HEK293 (cell line): Measurements from ENCODE around the gene TOMM40.

Source experiments
- GFI1B ChIP-seq: fragments of 450-650 bp; formaldehyde crosslinking; IDR thresholded peaks from 2 replicates; pipeline ENCODE4 v1.5.1; 2016; ENCODE audit warnings: missing biosample characterization, missing genetic modification characterization
- GLI2 ChIP-seq: fragments of 450-650 bp; formaldehyde crosslinking; IDR thresholded peaks from 2 replicates; pipeline ENCODE4; 2017; ENCODE audit warnings: missing biosample characterization, missing genetic modification characterization, low read depth, borderline replicate concordance
- GLI4 ChIP-seq: fragments of 450-650 bp; formaldehyde crosslinking; IDR thresholded peaks from 2 replicates; pipeline ENCODE4 v1.5.1; 2016; ENCODE audit warnings: missing biosample characterization, missing genetic modification characterization
- IKZF3 ChIP-seq: fragments of 450-650 bp; IDR thresholded peaks from 2 replicates; pipeline ENCODE4 v1.5.0; 2018; ENCODE audit warnings: missing biosample characterization, mild to moderate bottlenecking, missing genetic modification characterization, moderate library complexity
- KLF9 ChIP-seq: fragments of 450-650 bp; formaldehyde crosslinking; IDR thresholded peaks from 2 replicates; pipeline ENCODE4 v1.5.1; 2016; ENCODE audit warnings: missing biosample characterization, missing genetic modification characterization, low read depth
- MEIS1 ChIP-seq: sonication (generic); formaldehyde crosslinking; IDR thresholded peaks from 2 replicates; pipeline ENCODE4 v1.8.1; 2022; ENCODE audit warnings: missing genetic modification reagents, mild to moderate bottlenecking, borderline replicate concordance
- SP2 ChIP-seq: fragments of 450-650 bp; formaldehyde crosslinking; IDR thresholded peaks from 2 replicates; pipeline ENCODE4 v1.5.1; 2016; ENCODE audit warnings: missing biosample characterization, missing genetic modification characterization
- ZNF155 ChIP-seq: fragments of 450-650 bp; formaldehyde crosslinking; IDR thresholded peaks from 2 replicates; pipeline ENCODE4 v1.5.1; 2016; ENCODE audit warnings: missing biosample characterization, missing genetic modification characterization
- ZNF366 ChIP-seq: fragments of 450-650 bp; formaldehyde crosslinking; conservative IDR thresholded peaks from 2 replicates; pipeline ENCODE4 v1.5.1; 2016; ENCODE audit warnings: missing biosample characterization, missing genetic modification characterization
- ZNF530 ChIP-seq: fragments of 450-650 bp; formaldehyde crosslinking; IDR thresholded peaks from 2 replicates; pipeline ENCODE4 v1.5.1; 2016; ENCODE audit warnings: low read depth, missing biosample characterization, missing genetic modification characterization
- ZNF76 ChIP-seq: fragments of 450-650 bp; formaldehyde crosslinking; IDR thresholded peaks from 2 replicates; pipeline ENCODE4; 2016; ENCODE audit warnings: low read depth, missing biosample characterization, missing genetic modification characterization, borderline replicate concordance
- ZXDB ChIP-seq: fragments of 450-650 bp; formaldehyde crosslinking; IDR thresholded peaks from 2 replicates; pipeline ENCODE4 v1.5.1; 2016; ENCODE audit warnings: missing biosample characterization, missing genetic modification characterization
- TF ChIP-seq, protein P1 (sequence below): fragments of 450-650 bp; formaldehyde crosslinking; IDR thresholded peaks from 2 replicates; pipeline ENCODE4 v1.5.1; 2016; ENCODE audit warnings: missing biosample characterization, missing genetic modification characterization
- TF ChIP-seq, protein P2 (sequence below): fragments of 450-650 bp; formaldehyde crosslinking; IDR thresholded peaks from 2 replicates; pipeline ENCODE4 v1.5.1; 2017; ENCODE audit warnings: missing biosample characterization, mild to moderate bottlenecking, missing genetic modification characterization, moderate library complexity
- TF ChIP-seq, protein P3 (sequence below): fragments of 450-650 bp; formaldehyde crosslinking; IDR thresholded peaks from 2 replicates; pipeline ENCODE4 v1.5.1; 2017; ENCODE audit warnings: missing biosample characterization, missing genetic modification characterization
- TF ChIP-seq, protein P4 (sequence below): fragments of 450-650 bp; formaldehyde crosslinking; IDR thresholded peaks from 2 replicates; pipeline ENCODE4 v1.5.0; 2017; ENCODE audit warnings: missing biosample characterization, missing genetic modification characterization, borderline replicate concordance
- TF ChIP-seq, protein P5 (sequence below): fragments of 450-650 bp; formaldehyde crosslinking; IDR thresholded peaks from 2 replicates; pipeline ENCODE4 v1.5.1; 2016; ENCODE audit warnings: missing biosample characterization, missing genetic modification characterization
- TF ChIP-seq, protein P6 (sequence below): fragments of 450-650 bp; formaldehyde crosslinking; IDR thresholded peaks from 2 replicates; pipeline ENCODE4; 2016; ENCODE audit warnings: missing biosample characterization, missing genetic modification characterization
- TF ChIP-seq, protein P7 (sequence below): fragments of 450-650 bp; formaldehyde crosslinking; IDR thresholded peaks from 2 replicates; pipeline ENCODE4 v1.5.1; 2016; ENCODE audit warnings: missing biosample characterization, missing genetic modification characterization, borderline replicate concordance
- TF ChIP-seq, protein P8 (sequence below): fragments of 450-650 bp; formaldehyde crosslinking; IDR thresholded peaks from 2 replicates; pipeline ENCODE4 v1.5.1; 2016; ENCODE audit warnings: missing biosample characterization, missing genetic modification characterization, low read depth
- TF ChIP-seq, protein P9 (sequence below): fragments of 450-650 bp; formaldehyde crosslinking; IDR thresholded peaks from 2 replicates; pipeline ENCODE4 v1.5.1; 2016; ENCODE audit warnings: missing biosample characterization, missing genetic modification characterization
- TF ChIP-seq, protein P10 (sequence below): fragments of 450-650 bp; formaldehyde crosslinking; IDR thresholded peaks from 2 replicates; pipeline ENCODE4 v1.5.1; 2016; ENCODE audit warnings: missing biosample characterization, missing genetic modification characterization

TOMM40 gene

DNA sequence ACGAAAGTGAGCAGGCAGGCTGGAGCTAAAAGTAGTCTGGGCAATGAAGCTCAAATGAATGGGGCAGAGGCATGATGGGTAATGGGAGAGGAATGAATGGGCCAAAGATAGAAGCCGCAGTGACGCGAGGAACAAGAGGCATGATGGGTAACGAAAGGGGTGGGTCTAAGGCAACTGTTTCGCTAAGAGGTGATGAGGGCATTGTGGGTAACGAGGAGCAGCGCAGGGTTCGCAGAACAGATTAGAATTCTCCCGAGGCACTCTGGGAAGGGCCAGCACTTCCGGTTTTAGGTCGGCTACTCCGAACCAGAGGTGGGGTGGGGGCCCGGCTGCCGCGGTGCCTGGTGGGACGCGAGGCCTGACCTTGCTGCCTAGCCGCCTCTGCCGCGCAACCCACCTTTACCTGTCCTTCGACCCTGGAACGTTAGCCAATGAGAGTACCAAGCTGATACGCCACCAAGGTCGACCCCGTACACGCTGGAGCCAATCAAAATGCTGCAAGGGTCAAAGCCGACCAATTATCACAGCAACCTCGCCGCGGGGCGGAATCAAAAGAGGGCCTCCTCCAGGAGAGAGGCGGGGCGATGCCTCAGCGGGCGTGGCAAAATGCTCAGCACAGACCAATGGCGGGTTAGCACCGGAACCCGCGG, 563 bp upstream of the TOMM40 start (continued):
- TF ChIP-seq, protein P1, sequence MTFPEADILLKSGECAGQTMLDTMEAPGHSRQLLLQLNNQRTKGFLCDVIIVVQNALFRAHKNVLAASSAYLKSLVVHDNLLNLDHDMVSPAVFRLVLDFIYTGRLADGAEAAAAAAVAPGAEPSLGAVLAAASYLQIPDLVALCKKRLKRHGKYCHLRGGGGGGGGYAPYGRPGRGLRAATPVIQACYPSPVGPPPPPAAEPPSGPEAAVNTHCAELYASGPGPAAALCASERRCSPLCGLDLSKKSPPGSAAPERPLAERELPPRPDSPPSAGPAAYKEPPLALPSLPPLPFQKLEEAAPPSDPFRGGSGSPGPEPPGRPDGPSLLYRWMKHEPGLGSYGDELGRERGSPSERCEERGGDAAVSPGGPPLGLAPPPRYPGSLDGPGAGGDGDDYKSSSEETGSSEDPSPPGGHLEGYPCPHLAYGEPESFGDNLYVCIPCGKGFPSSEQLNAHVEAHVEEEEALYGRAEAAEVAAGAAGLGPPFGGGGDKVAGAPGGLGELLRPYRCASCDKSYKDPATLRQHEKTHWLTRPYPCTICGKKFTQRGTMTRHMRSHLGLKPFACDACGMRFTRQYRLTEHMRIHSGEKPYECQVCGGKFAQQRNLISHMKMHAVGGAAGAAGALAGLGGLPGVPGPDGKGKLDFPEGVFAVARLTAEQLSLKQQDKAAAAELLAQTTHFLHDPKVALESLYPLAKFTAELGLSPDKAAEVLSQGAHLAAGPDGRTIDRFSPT = no peak
- no peak for TF ChIP-seq ZNF530 (tag by site-specific recombination)
- TF ChIP-seq SP2 (tag by site-specific recombination) = peak; percentile 37
- TF ChIP-seq IKZF3 (tag by site-specific recombination) = no peak
- TF ChIP-seq, protein P2, sequence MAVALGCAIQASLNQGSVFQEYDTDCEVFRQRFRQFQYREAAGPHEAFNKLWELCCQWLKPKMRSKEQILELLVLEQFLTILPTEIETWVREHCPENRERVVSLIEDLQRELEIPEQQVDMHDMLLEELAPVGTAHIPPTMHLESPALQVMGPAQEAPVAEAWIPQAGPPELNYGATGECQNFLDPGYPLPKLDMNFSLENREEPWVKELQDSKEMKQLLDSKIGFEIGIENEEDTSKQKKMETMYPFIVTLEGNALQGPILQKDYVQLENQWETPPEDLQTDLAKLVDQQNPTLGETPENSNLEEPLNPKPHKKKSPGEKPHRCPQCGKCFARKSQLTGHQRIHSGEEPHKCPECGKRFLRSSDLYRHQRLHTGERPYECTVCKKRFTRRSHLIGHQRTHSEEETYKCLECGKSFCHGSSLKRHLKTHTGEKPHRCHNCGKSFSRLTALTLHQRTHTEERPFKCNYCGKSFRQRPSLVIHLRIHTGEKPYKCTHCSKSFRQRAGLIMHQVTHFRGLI = no peak
- no peak for TF ChIP-seq ZNF155 (tag by site-specific recombination)
- TF ChIP-seq, protein P3, sequence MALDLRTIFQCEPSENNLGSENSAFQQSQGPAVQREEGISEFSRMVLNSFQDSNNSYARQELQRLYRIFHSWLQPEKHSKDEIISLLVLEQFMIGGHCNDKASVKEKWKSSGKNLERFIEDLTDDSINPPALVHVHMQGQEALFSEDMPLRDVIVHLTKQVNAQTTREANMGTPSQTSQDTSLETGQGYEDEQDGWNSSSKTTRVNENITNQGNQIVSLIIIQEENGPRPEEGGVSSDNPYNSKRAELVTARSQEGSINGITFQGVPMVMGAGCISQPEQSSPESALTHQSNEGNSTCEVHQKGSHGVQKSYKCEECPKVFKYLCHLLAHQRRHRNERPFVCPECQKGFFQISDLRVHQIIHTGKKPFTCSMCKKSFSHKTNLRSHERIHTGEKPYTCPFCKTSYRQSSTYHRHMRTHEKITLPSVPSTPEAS = no peak
- TF ChIP-seq, protein P4, sequence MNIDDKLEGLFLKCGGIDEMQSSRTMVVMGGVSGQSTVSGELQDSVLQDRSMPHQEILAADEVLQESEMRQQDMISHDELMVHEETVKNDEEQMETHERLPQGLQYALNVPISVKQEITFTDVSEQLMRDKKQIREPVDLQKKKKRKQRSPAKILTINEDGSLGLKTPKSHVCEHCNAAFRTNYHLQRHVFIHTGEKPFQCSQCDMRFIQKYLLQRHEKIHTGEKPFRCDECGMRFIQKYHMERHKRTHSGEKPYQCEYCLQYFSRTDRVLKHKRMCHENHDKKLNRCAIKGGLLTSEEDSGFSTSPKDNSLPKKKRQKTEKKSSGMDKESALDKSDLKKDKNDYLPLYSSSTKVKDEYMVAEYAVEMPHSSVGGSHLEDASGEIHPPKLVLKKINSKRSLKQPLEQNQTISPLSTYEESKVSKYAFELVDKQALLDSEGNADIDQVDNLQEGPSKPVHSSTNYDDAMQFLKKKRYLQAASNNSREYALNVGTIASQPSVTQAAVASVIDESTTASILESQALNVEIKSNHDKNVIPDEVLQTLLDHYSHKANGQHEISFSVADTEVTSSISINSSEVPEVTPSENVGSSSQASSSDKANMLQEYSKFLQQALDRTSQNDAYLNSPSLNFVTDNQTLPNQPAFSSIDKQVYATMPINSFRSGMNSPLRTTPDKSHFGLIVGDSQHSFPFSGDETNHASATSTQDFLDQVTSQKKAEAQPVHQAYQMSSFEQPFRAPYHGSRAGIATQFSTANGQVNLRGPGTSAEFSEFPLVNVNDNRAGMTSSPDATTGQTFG (tag by site-specific recombination) = no peak
- TF ChIP-seq ZXDB (tag by site-specific recombination) = peak; percentile 100
- TF ChIP-seq, protein P5, sequence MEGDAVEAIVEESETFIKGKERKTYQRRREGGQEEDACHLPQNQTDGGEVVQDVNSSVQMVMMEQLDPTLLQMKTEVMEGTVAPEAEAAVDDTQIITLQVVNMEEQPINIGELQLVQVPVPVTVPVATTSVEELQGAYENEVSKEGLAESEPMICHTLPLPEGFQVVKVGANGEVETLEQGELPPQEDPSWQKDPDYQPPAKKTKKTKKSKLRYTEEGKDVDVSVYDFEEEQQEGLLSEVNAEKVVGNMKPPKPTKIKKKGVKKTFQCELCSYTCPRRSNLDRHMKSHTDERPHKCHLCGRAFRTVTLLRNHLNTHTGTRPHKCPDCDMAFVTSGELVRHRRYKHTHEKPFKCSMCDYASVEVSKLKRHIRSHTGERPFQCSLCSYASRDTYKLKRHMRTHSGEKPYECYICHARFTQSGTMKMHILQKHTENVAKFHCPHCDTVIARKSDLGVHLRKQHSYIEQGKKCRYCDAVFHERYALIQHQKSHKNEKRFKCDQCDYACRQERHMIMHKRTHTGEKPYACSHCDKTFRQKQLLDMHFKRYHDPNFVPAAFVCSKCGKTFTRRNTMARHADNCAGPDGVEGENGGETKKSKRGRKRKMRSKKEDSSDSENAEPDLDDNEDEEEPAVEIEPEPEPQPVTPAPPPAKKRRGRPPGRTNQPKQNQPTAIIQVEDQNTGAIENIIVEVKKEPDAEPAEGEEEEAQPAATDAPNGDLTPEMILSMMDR (tag by site-specific recombination) = no peak
- TF ChIP-seq GLI4 = no peak
- TF ChIP-seq, protein P6, sequence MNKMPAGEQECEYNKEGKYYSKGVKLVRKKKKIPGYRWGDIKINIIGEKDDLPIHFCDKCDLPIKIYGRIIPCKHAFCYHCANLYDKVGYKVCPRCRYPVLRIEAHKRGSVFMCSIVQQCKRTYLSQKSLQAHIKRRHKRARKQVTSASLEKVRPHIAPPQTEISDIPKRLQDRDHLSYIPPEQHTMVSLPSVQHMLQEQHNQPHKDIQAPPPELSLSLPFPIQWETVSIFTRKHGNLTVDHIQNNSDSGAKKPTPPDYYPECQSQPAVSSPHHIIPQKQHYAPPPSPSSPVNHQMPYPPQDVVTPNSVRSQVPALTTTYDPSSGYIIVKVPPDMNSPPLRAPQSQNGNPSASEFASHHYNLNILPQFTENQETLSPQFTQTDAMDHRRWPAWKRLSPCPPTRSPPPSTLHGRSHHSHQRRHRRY (tag by site-specific recombination) = no peak
- TF ChIP-seq, protein P7, sequence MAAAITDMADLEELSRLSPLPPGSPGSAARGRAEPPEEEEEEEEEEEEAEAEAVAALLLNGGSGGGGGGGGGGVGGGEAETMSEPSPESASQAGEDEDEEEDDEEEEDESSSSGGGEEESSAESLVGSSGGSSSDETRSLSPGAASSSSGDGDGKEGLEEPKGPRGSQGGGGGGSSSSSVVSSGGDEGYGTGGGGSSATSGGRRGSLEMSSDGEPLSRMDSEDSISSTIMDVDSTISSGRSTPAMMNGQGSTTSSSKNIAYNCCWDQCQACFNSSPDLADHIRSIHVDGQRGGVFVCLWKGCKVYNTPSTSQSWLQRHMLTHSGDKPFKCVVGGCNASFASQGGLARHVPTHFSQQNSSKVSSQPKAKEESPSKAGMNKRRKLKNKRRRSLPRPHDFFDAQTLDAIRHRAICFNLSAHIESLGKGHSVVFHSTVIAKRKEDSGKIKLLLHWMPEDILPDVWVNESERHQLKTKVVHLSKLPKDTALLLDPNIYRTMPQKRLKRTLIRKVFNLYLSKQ (tag by site-specific recombination) = no peak
- TF ChIP-seq GFI1B = no peak
- TF ChIP-seq, protein P8, sequence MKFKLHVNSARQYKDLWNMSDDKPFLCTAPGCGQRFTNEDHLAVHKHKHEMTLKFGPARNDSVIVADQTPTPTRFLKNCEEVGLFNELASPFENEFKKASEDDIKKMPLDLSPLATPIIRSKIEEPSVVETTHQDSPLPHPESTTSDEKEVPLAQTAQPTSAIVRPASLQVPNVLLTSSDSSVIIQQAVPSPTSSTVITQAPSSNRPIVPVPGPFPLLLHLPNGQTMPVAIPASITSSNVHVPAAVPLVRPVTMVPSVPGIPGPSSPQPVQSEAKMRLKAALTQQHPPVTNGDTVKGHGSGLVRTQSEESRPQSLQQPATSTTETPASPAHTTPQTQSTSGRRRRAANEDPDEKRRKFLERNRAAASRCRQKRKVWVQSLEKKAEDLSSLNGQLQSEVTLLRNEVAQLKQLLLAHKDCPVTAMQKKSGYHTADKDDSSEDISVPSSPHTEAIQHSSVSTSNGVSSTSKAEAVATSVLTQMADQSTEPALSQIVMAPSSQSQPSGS (tag by site-specific recombination) = peak; percentile 78
- TF ChIP-seq, protein P9, sequence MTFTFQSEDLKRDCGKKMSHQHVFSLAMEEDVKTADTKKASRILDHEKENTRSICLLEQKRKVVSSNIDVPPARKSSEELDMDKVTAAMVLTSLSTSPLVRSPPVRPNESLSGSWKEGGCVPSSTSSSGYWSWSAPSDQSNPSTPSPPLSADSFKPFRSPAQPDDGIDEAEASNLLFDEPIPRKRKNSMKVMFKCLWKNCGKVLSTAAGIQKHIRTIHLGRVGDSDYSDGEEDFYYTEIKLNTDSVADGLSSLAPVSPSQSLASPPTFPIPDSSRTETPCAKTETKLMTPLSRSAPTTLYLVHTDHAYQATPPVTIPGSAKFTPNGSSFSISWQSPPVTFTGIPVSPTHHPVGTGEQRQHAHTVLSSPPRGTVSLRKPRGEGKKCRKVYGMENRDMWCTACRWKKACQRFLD (tag by site-specific recombination) = no peak
- TF ChIP-seq GLI2 = no peak
- TF ChIP-seq MEIS1 (CRISPR knock-in tag) = no peak
- TF ChIP-seq ZNF366 (tag by site-specific recombination) = peak; percentile 96
- peak; percentile 100 for TF ChIP-seq ZNF76 (tag by site-specific recombination)
- peak; percentile 72; the same call in 1 of the 2 replicates for TF ChIP-seq KLF9 (tag by site-specific recombination)
- TF ChIP-seq, protein P10, sequence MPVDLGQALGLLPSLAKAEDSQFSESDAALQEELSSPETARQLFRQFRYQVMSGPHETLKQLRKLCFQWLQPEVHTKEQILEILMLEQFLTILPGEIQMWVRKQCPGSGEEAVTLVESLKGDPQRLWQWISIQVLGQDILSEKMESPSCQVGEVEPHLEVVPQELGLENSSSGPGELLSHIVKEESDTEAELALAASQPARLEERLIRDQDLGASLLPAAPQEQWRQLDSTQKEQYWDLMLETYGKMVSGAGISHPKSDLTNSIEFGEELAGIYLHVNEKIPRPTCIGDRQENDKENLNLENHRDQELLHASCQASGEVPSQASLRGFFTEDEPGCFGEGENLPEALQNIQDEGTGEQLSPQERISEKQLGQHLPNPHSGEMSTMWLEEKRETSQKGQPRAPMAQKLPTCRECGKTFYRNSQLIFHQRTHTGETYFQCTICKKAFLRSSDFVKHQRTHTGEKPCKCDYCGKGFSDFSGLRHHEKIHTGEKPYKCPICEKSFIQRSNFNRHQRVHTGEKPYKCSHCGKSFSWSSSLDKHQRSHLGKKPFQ (tag by site-specific recombination) = no peak
